CD14-positive monocyte (primary cell): Measurements from ENCODE around the gene IGBP1. TPM values are rescaled to one million over a fixed set of nuclear protein-coding genes. Genes with fewer than 3 reads are reported as not detected.

Experiments
- DNase-seq, 3 donors: peaks; one replicate each; pipeline ENCODE4 v3.0.0-alpha.2; 2011 to 2022
- H2AFZ ChIP-seq: 2 replicates; pipeline ENCODE4 v1.6.0; 2012; ENCODE audit warnings: mild to moderate bottlenecking, low read depth, low read length, inconsistent platforms; ENCODE audit not compliant: insufficient read depth, poor library complexity, severe bottlenecking
- H3K27ac ChIP-seq, 2 donors: 1 replicate in 1 of 2; 2 replicates in 1 of 2; pipeline ENCODE4 v1.5.1; 2012 to 2013; ENCODE audit warnings: low read length in 2 of 2, control low read depth in 1 of 2, inconsistent platforms in 1 of 2, low read depth in 1 of 2, mild to moderate bottlenecking in 1 of 2
- H3K27me3 ChIP-seq, 2 donors: one replicate each; pipeline versions ENCODE4 v1.6.0 to v1.6.1; 2011 to 2013; ENCODE audit warnings: low read length in 2 of 2; ENCODE audit not compliant: control insufficient read depth in 2 of 2, insufficient read depth in 2 of 2
- H3K36me3 ChIP-seq, 2 donors: replicated peaks in 1 of 2; 1 replicate in 1 of 2; 2 replicates in 1 of 2; pipeline versions ENCODE4 v1.5.1 to v1.6.1; 2012 to 2013; ENCODE audit warnings: low read length in 2 of 2, control low read depth in 1 of 2, inconsistent platforms in 1 of 2, mild to moderate bottlenecking in 1 of 2; ENCODE audit not compliant: insufficient read depth in 2 of 2, control insufficient read depth in 1 of 2
- H3K4me1 ChIP-seq, 2 donors: 1 replicate in 1 of 2; 2 replicates in 1 of 2; pipeline versions ENCODE4 v1.5.1 to v1.6.1; 2012 to 2013; ENCODE audit warnings: low read length in 2 of 2, control low read depth in 1 of 2, inconsistent platforms in 1 of 2, mild to moderate bottlenecking in 1 of 2, moderate library complexity in 1 of 2; ENCODE audit not compliant: insufficient read depth in 2 of 2, control insufficient read depth in 1 of 2
- H3K4me2 ChIP-seq: replicated peaks from 2 replicates; pipeline ENCODE3; 2012; ENCODE audit warnings: low read length, moderate library complexity, mild to moderate bottlenecking; ENCODE audit not compliant: poor library complexity, severe bottlenecking; ENCODE audit errors: extremely low read depth
- H3K4me3 ChIP-seq, 3 experiments: fragments of 200-600 bp in 1 of 3; sonication (generic) in 1 of 3; replicated peaks in 1 of 3; 1 replicate in 2 of 3; 2 replicates in 1 of 3; pipeline ENCODE4 v1.5.1; 2011 to 2013; ENCODE audit warnings: low read length in 3 of 3, mild to moderate bottlenecking in 3 of 3, control low read depth in 2 of 3, low read depth in 2 of 3, inconsistent platforms in 1 of 3, moderate library complexity in 1 of 3
- H3K79me2 ChIP-seq: 2 replicates; pipeline ENCODE4 v1.6.0; 2012; ENCODE audit warnings: mild to moderate bottlenecking, control low read depth, inconsistent platforms, low read length, moderate library complexity; ENCODE audit not compliant: insufficient read depth
- H3K9ac ChIP-seq: 2 replicates; pipeline ENCODE4 v1.6.0; 2017; ENCODE audit warnings: low read length, mild to moderate bottlenecking; ENCODE audit not compliant: insufficient read depth, poor library complexity, severe bottlenecking
- H3K9me3 ChIP-seq, 2 donors: replicated peaks in 1 of 2; 1 replicate in 1 of 2; 2 replicates in 1 of 2; pipeline versions ENCODE4 v1.5.1 to v1.6.1; 2012 to 2013; ENCODE audit warnings: low read length in 2 of 2, control low read depth in 1 of 2; ENCODE audit not compliant: control insufficient read depth in 1 of 2, insufficient read depth in 1 of 2
- H4K20me1 ChIP-seq: 2 replicates; pipeline ENCODE4 v1.6.0; 2012; ENCODE audit warnings: mild to moderate bottlenecking, low read length, control low read depth, moderate library complexity; ENCODE audit not compliant: insufficient read depth
- H3K27ac Mint-ChIP-seq, 7 donors: one replicate each; pipeline ENCODE4 v1.8.0; 2020; ENCODE audit warnings: mild to moderate bottlenecking in 7 of 7, mixed read lengths in 7 of 7, moderate library complexity in 6 of 7, inconsistent platforms in 2 of 7
- H3K27me3 Mint-ChIP-seq, 3 donors: one replicate each; pipeline ENCODE4 v1.8.0; 2021 to 2022; ENCODE audit warnings: low read depth in 3 of 3, mild to moderate bottlenecking in 3 of 3, mixed read lengths in 3 of 3, moderate library complexity in 3 of 3, inconsistent platforms in 1 of 3
- H3K36me3 Mint-ChIP-seq, 2 donors: one replicate each; pipeline ENCODE4 v1.8.0; 2020; ENCODE audit warnings: mixed read lengths in 2 of 2, inconsistent platforms in 1 of 2, mild to moderate bottlenecking in 1 of 2
- H3K4me1 Mint-ChIP-seq: one replicate; pipeline ENCODE4 v1.8.0; 2020; ENCODE audit warnings: mild to moderate bottlenecking, mixed read lengths
- H3K4me3 Mint-ChIP-seq, 2 donors: one replicate each; pipeline ENCODE4 v1.8.0; 2020; ENCODE audit warnings: mild to moderate bottlenecking in 2 of 2, mixed read lengths in 2 of 2, moderate library complexity in 1 of 2
- H3K9me3 Mint-ChIP-seq, 7 donors: one replicate each; pipeline ENCODE4 v1.8.0; 2020 to 2022; ENCODE audit warnings: mixed read lengths in 7 of 7, mild to moderate bottlenecking in 6 of 7, moderate library complexity in 6 of 7, inconsistent platforms in 2 of 7
- WGBS: methylation state at CpG from one replicate; pipeline ENCODE4 v1.1.5; 2013; ENCODE audit warnings: missing lambda C conversion rate; ENCODE audit not compliant: insufficient coverage; 5-methylcytosine and 5-hydroxymethylcytosine counted together
- intact Hi-C, 2 donors: fragments of 100-400 bp; cut with micrococcal nuclease; formaldehyde crosslinking; loops; one replicate each; pipeline versions ENCODE4 v1.15.0 to v1.15.1; 2023
- polyA plus RNA-seq, 3 donors: library from polyadenylated mRNA; depleted of rRNA in 1 of 3; unstranded in 2 of 3; stranded (reverse) in 1 of 3; fragments of 300-500 nt in 2 of 3; fragments of >200 nt in 1 of 3; fragmentation: Illumina TruSeq in 2 of 3; gene quantifications; 1 replicate in 2 of 3; 2 replicates in 1 of 3; pipeline ENCODE4 v1.2.3, GENCODE V29; 2012 to 2021
- TF ChIP-seq, protein P1 (sequence below): fragments of 200-600 bp; IDR thresholded peaks from one replicate; pipeline ENCODE4 v1.8.0; 2022; ENCODE audit warnings: antibody characterized with exemption, mild to moderate bottlenecking

IGBP1 gene
- polyA plus RNA-seq, 3 donors: 55.7 to 60.4 (median 56.8) TPM

GRCh38 chrX:70124678-70125077 is 8.6 kb upstream of the IGBP1 start:
- WGBS: no CpG with 5 or more reads among the region's 2 CpGs

DNA sequence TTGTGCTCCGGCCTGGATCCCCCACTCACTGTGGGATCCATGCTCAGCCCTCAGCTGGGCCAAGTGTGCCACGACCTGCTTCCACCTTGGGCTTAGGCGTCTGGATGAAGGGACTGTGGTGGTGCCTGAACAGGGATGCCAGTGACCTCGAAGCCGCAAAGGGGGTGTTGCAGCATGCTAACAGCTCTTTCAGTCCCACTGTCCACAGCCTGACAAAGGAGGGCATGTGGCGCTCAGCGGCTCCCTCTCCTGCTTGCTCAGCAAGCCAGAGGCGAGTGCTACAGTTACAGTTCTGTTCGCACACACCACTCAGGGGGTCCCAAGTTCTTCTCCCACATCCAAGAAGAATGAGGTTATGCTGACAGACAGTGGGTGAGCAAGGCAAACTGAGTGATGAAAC is 5.2 kb upstream of the IGBP1 start:
- H3K36me3 ChIP-seq: no peaks in the 10 kb centered on the region
- peaks cover 4 to 6% of the 10 kb centered on the region in 2 donors for H3K4me1 ChIP-seq
- intact Hi-C loops: no loop called here
- Mint-ChIP-seq H3K4me1 (peaks cover 3% of the 10 kb centered on the region), H3K9me3 (no peaks in the 10 kb centered on the region), H3K36me3 (no peaks in the 10 kb centered on the region), H3K4me3 (no peak overlapping the region), H3K27ac (no peak overlapping the region), H3K27me3 (peaks cover 2 to 6% (median 5%) of the 10 kb centered on the region in 3 donors)
- H3K9me3 ChIP-seq: no peaks in the 10 kb centered on the region
- TF ChIP-seq, protein P1, sequence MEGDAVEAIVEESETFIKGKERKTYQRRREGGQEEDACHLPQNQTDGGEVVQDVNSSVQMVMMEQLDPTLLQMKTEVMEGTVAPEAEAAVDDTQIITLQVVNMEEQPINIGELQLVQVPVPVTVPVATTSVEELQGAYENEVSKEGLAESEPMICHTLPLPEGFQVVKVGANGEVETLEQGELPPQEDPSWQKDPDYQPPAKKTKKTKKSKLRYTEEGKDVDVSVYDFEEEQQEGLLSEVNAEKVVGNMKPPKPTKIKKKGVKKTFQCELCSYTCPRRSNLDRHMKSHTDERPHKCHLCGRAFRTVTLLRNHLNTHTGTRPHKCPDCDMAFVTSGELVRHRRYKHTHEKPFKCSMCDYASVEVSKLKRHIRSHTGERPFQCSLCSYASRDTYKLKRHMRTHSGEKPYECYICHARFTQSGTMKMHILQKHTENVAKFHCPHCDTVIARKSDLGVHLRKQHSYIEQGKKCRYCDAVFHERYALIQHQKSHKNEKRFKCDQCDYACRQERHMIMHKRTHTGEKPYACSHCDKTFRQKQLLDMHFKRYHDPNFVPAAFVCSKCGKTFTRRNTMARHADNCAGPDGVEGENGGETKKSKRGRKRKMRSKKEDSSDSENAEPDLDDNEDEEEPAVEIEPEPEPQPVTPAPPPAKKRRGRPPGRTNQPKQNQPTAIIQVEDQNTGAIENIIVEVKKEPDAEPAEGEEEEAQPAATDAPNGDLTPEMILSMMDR: no peak
- H3K79me2 ChIP-seq: no peaks in the 10 kb centered on the region
- H4K20me1 ChIP-seq: no peaks in the 10 kb centered on the region
- H3K27ac ChIP-seq: no peak overlapping the region
- no peak overlapping the region for H2AFZ ChIP-seq
- H3K9ac ChIP-seq: no peak overlapping the region
- no peaks in the 10 kb centered on the region for H3K27me3 ChIP-seq
- DNase-seq: no peak
- H3K4me3 ChIP-seq: no peak overlapping the region
- H3K4me2 ChIP-seq: no peak overlapping the region
- 92% methylated on average over 2 of the region's 9 CpGs for WGBS

More at GRCh38 chrX:70124678-70125077, 8.6 kb upstream of the IGBP1 start:
- Histone ChIP-seq H3K4me1 (no peaks in the 10 kb centered on the region), H3K9me3 (no peaks in the 10 kb centered on the region), H2AFZ (no peak overlapping the region), H3K36me3 (no peaks in the 10 kb centered on the region), H3K4me2 (no peak overlapping the region), H3K27ac (no peak overlapping the region), H4K20me1 (no peaks in the 10 kb centered on the region), H3K79me2 (no peaks in the 10 kb centered on the region), H3K27me3 (no peaks in the 10 kb centered on the region), H3K4me3 (no peak overlapping the region), H3K9ac (no peak overlapping the region)
- no peaks in the 10 kb centered on the region for H3K36me3 Mint-ChIP-seq
- intact Hi-C loops: no loop called here
- no peaks in the 10 kb centered on the region for H3K4me1 Mint-ChIP-seq
- H3K4me3 Mint-ChIP-seq: no peak overlapping the region
- peaks cover 0 to 13% (median 5%) of the 10 kb centered on the region in 7 donors for H3K9me3 Mint-ChIP-seq
- TF ChIP-seq, protein P1: no peak
- no peak for DNase-seq
- peak overlapping the region in 1 of 7 donors; percentile 6 for H3K27ac Mint-ChIP-seq
- peaks cover 2 to 6% (median 6%) of the 10 kb centered on the region in 3 donors for H3K27me3 Mint-ChIP-seq
